Measurements from ENCODE around the gene ALKBH8. TPM values are rescaled to one million over a fixed set of nuclear protein-coding genes. Genes with fewer than 3 reads are reported as not detected.

The ALKBH8 gene
- total and polyA plus RNA-seq, 2 experiments from 2014 or later, result 6.6 to 10.7 TPM

DNA sequence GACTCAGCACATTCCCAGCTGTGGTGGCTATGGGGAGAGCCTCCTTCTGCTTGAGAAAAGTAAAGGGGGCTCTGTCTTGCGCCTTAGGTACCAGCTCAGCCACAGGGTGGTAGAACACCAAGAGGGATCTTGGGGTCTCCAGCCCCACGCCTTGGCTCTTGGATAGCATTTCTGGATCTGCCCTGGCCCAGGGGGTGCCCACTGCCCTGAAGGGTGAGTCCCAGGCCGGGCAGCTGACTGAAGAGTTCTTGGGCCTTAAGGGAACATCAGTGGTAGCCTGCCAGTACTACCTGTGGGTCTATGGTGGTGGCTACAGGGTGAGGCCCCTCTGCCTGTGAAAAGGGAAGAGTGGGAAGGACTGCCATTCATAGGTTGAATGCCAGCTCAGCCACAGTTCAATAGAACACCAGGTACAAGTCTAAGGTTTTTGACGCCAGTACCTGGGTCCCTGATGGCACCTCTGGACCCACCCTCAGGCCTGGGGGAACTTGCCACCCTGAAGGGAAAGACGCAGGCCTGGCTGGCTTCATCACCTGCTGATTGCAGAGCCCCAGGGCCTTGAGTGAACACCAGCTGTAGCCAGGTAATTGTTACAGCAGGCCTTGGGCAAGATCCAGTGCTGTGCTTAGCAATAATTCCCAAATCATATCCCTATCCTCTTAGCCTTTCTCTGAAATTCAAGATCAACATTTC, 111.8 kb downstream of the ALKBH8 start:
- no peaks in the 10 kb centered on the region for H3K9me3 ChIP-seq (ENCODE audit: low read depth)
- no peaks in the 10 kb centered on the region for H3K9me2 ChIP-seq (ENCODE audit: insufficient read depth)
- H3F3A ChIP-seq (ENCODE audit: insufficient read depth), result no peaks in the 10 kb centered on the region
- H3K27me3 ChIP-seq (replicated peaks; ENCODE audit: insufficient read depth), result no peaks in the 10 kb centered on the region
- peaks cover 9% of the 10 kb centered on the region; the same call in 1 of the 2 replicates for H3K36me3 ChIP-seq (ENCODE audit: low read depth)
- no peak overlapping the region for H3K9ac ChIP-seq
- H4K20me1 ChIP-seq (ENCODE audit: insufficient read depth), result no peaks in the 10 kb centered on the region
- H3K4me3 ChIP-seq, result no peak overlapping the region
- WGBS, 2 experiments (ENCODE audit: low coverage in 1 of 2, low lambda C conversion rate in 2 of 2, missing lambda C conversion rate in 2 of 2), result 90 to 93% methylated on average over 5 of the region's 5 CpGs
- H3K4me1 ChIP-seq (ENCODE audit: insufficient read depth), result peaks cover 9% of the 10 kb centered on the region
- in situ Hi-C loops (cut with MboI), result no loop called here
- H3K79me2 ChIP-seq (ENCODE audit: insufficient read depth), result peaks cover 42% of the 10 kb centered on the region
- TF ChIP-seq EZH2 (IDR thresholded peaks at IDR 0.05; ENCODE audit: insufficient read depth, poor library complexity, severe bottlenecking) (no peak), EZH2phosphoT487 (IDR thresholded peaks at IDR 0.05; ENCODE audit: insufficient read depth, low read depth) (no peak)
- H3K27ac ChIP-seq, result no peak overlapping the region
- no peak overlapping the region for H3K4me2 ChIP-seq (ENCODE audit: unreplicated experiment)
- no peak overlapping the region for H2AFZ ChIP-seq
- no peak for DNase-seq

Other genes starting within 250 kb of the ALKBH8 start
- 6.9 and 25.8 TPM in 2 replicates for gene CWF19L2, start 107.9 kb downstream of the ALKBH8 start, total RNA-seq (2014; rRNA removed; shearing (Covaris generic))
- gene CWF19L2, start 107.9 kb downstream of the ALKBH8 start, polyA plus RNA-seq (2016; fragmentation: Nextera tagmentation; extraction: Ambion mirVana), result 3.4 and 3.5 TPM in 2 replicates
- 0.76 TPM in 1 of 2 replicates, not detected in the other for gene ELMOD1, start 25.4 kb upstream of the ALKBH8 start, total RNA-seq (2014; rRNA removed; shearing (Covaris generic))
- gene ELMOD1, start 25.4 kb upstream of the ALKBH8 start, polyA plus RNA-seq (2016; fragmentation: Nextera tagmentation; extraction: Ambion mirVana), result 0.32 and 0.51 TPM in 2 replicates
- gene SLN, start 146.3 kb upstream of the ALKBH8 start, total RNA-seq (2014; rRNA removed; shearing (Covaris generic)), result not detected in 2 replicates
- gene SLN, start 146.3 kb upstream of the ALKBH8 start, polyA plus RNA-seq (2016; fragmentation: Nextera tagmentation; extraction: Ambion mirVana), result not detected in 2 replicates

Measured in GM23248 (cell line).